Measurements from ENCODE around the gene RNF6. TPM values are rescaled to one million over a fixed set of nuclear protein-coding genes. Genes with fewer than 3 reads are reported as not detected.

Gene RNF6
- total RNA-seq, 1 donor from 2014 or later = 41.4 TPM

DNA sequence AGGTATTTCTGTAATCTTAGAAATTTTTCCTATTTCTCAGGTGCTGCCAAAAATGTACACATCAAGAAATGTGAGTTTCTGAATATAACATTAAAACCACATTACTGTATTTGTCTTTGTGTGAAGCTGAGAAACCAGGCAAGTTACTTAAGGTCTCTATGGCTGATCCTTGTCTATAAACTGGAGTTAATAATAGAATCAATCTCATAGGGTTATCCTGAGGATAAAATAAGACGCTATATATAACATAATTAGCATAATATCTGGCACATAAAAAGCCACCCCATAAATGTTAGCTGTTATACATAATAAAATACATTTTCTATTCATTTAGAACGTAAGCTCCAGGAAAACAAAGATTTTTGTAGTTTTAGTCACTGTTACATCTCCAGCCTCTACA, 6.1 kb downstream of the RNF6 start:
- no peaks in the 10 kb centered on the region for H3K27me3 Mint-ChIP-seq (ENCODE audit: low read depth)
- H3K27ac Mint-ChIP-seq (ENCODE audit: unreplicated experiment) = no peak overlapping the region
- peaks cover 16% of the 10 kb centered on the region for H3K4me1 Mint-ChIP-seq (ENCODE audit: low read depth)
- no peak for DNase-seq (ENCODE audit: low spot score)
- H3K4me3 Mint-ChIP-seq (ENCODE audit: unreplicated experiment) = no peak overlapping the region
- TF ChIP-seq, protein P1, sequence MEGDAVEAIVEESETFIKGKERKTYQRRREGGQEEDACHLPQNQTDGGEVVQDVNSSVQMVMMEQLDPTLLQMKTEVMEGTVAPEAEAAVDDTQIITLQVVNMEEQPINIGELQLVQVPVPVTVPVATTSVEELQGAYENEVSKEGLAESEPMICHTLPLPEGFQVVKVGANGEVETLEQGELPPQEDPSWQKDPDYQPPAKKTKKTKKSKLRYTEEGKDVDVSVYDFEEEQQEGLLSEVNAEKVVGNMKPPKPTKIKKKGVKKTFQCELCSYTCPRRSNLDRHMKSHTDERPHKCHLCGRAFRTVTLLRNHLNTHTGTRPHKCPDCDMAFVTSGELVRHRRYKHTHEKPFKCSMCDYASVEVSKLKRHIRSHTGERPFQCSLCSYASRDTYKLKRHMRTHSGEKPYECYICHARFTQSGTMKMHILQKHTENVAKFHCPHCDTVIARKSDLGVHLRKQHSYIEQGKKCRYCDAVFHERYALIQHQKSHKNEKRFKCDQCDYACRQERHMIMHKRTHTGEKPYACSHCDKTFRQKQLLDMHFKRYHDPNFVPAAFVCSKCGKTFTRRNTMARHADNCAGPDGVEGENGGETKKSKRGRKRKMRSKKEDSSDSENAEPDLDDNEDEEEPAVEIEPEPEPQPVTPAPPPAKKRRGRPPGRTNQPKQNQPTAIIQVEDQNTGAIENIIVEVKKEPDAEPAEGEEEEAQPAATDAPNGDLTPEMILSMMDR (IDR thresholded peaks at IDR 0.05) = no peak
- H3K36me3 Mint-ChIP-seq (ENCODE audit: low read depth) = peaks cover 43% of the 10 kb centered on the region
- H3K9me3 Mint-ChIP-seq (ENCODE audit: low read depth) = no peaks in the 10 kb centered on the region

DNA sequence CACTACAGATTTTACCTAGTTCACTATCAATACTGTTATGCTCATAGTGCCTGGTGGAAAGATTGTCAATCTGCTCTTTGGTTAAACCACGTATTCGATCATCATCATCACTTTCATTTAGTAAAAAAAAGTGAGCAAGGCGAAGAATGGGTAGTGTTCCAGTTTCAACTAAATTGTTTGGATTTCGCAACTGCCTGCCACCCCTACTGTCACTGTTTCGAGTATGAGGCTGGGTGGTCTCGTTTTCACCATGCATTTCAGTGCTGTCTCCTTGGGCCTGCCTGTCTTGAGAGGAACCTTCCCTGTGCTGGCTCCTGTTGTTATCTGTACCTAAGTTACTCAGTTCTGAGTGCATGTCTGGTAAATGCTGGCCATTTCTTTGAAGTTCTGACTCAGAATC, 8.1 kb downstream of the RNF6 start:
- no peak overlapping the region for H3K27ac Mint-ChIP-seq (ENCODE audit: unreplicated experiment)
- no peaks in the 10 kb centered on the region for H3K4me1 Mint-ChIP-seq (ENCODE audit: low read depth)
- TF ChIP-seq, protein P1 (IDR thresholded peaks at IDR 0.05) = no peak
- H3K36me3 Mint-ChIP-seq (ENCODE audit: low read depth) = peaks cover 38% of the 10 kb centered on the region
- DNase-seq (ENCODE audit: low spot score) = no peak
- no peak overlapping the region for H3K4me3 Mint-ChIP-seq (ENCODE audit: unreplicated experiment)
- no peaks in the 10 kb centered on the region for H3K27me3 Mint-ChIP-seq (ENCODE audit: low read depth)
- no peaks in the 10 kb centered on the region for H3K9me3 Mint-ChIP-seq (ENCODE audit: low read depth)

DNA sequence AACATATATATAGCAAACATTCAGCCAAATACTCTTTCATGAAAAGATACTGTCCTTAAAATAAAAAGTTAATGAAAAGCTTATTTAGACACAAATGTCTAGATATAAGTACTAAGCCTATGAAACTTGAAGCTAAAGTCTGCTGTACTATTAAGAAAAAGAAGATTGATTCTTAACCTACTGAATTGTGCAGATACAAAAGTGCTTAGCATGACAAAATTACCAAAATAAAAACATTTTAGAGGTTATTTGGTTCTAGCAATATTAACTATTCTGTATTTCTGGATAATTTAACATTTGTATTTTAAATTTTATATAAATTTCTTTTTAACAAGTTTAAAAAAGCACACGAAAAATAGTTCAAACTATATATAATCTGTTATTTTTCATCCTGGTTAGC, 8.8 kb downstream of the RNF6 start:
- Mint-ChIP-seq H3K4me3 (ENCODE audit: unreplicated experiment) (no peak overlapping the region), H3K36me3 (ENCODE audit: low read depth) (peaks cover 41% of the 10 kb centered on the region), H3K27ac (ENCODE audit: unreplicated experiment) (no peak overlapping the region), H3K27me3 (ENCODE audit: low read depth) (no peaks in the 10 kb centered on the region), H3K4me1 (ENCODE audit: low read depth) (no peaks in the 10 kb centered on the region), H3K9me3 (ENCODE audit: low read depth) (no peaks in the 10 kb centered on the region)
- no peak for DNase-seq (ENCODE audit: low spot score)
- TF ChIP-seq, protein P1 (IDR thresholded peaks at IDR 0.05) = no peak

DNA sequence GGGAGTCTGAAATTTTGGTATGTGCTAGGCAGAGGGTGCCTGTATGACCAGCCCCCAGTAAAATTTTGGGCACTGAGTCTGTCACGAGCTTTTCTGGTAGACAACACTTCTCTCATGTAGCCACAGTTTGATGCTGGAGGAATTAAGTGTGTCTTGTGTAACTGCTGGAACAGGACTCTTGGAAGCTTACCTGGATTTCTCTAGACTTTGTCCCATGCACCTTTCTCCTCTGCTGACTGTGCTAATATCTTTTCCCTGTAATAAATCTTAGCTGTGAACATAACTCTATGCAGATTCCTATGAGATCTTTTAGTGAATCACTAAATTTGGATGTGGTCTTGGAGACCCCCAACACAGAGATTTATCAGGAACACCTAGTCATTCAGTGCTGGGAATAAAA, 13.8 kb downstream of the RNF6 start:
- H3K9me3 Mint-ChIP-seq (ENCODE audit: low read depth) = no peaks in the 10 kb centered on the region
- H3K4me3 Mint-ChIP-seq (ENCODE audit: unreplicated experiment) = no peak overlapping the region
- H3K4me1 Mint-ChIP-seq (ENCODE audit: low read depth) = peaks cover under 1% of the 10 kb centered on the region
- no peak for DNase-seq (ENCODE audit: low spot score)
- H3K27ac Mint-ChIP-seq (ENCODE audit: unreplicated experiment) = no peak overlapping the region
- TF ChIP-seq, protein P1 (IDR thresholded peaks at IDR 0.05) = no peak
- H3K36me3 Mint-ChIP-seq (ENCODE audit: low read depth) = peaks cover 19% of the 10 kb centered on the region
- no peaks in the 10 kb centered on the region for H3K27me3 Mint-ChIP-seq (ENCODE audit: low read depth)

DNA sequence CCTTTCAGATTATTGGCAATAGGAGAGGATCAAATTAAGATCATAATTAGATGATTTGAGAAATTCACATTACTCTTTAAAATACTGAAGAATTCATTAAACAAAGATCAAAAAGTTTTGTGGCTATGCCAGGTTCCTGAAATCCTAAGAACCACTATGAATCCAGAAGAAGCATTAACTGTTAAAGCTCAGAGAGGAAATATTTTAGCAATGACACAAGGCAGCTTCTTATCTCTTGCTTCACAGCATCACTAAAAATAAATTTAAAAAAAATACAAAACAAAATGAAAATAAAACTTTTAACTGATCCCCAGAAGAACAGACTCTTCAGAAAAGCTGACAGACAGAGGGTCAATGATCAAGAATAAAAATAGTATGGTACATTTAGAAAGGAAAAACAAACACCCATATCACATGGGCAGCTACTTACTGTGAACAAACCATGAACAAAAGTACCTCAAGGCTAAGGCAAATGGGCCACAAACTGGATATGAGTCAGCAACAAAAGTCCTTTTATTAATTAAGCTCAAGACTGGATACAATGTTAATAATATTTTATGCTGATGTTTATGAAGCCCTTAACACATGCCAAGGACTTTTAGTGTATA, 19.6 kb downstream of the RNF6 start:
- DNase-seq (ENCODE audit: low spot score) = no peak

More for the DNA sequence above, 19.6 kb downstream of the RNF6 start:
- no peak overlapping the region for H3K4me3 Mint-ChIP-seq (ENCODE audit: unreplicated experiment)
- no peaks in the 10 kb centered on the region for H3K27me3 Mint-ChIP-seq (ENCODE audit: low read depth)
- TF ChIP-seq, protein P1 (IDR thresholded peaks at IDR 0.05) = no peak
- no peaks in the 10 kb centered on the region for H3K9me3 Mint-ChIP-seq (ENCODE audit: low read depth)
- peaks cover 16% of the 10 kb centered on the region for H3K4me1 Mint-ChIP-seq (ENCODE audit: low read depth)
- peak overlapping the region; percentile 70 for H3K27ac Mint-ChIP-seq (ENCODE audit: unreplicated experiment)
- peaks cover 4% of the 10 kb centered on the region for H3K36me3 Mint-ChIP-seq (ENCODE audit: low read depth)

Data from chondrocyte (in vitro differentiated cells).